SK-N-SH (cell line): ENCODE results near the gene CD302. TPM values are rescaled to one million over a fixed set of nuclear protein-coding genes. Genes with fewer than 3 reads are reported as not detected.

Source experiments
- CTCF ChIA-PET: fragments of 300-600, 350-600 bp; formaldehyde crosslinking; extraction: SDS; loops from one replicate; lab custom pipeline; 2021; lab: Yijun Ruan, JAX
- POLR2A ChIA-PET: fragments of 350-600 bp; sonication (Branson Sonifier 250); formaldehyde crosslinking; extraction: SDS; loops from one replicate; lab custom pipeline; 2020; ENCODE audit warnings: antibody characterized with exemption, inconsistent platforms; lab: Yijun Ruan, JAX
- DNase-seq: peaks from one replicate; pipeline ENCODE4 v3.0.0; 2012
- H2AFZ ChIP-seq: fragments of 200-600 bp; sonication (generic); 2 replicates; pipeline ENCODE4 v1.8.1; 2016; ENCODE audit warnings: antibody characterized with exemption, mild to moderate bottlenecking, low read depth
- H3F3A ChIP-seq: fragments of 200-600 bp; sonication (generic); replicated peaks from 2 replicates; pipeline ENCODE3; 2016; ENCODE audit warnings: antibody characterized with exemption, mild to moderate bottlenecking; ENCODE audit not compliant: insufficient read depth
- H3K27ac ChIP-seq, 2 experiments: fragments of 200-500 bp in 1 of 2; fragments of 200-600 bp in 1 of 2; sonication (Bioruptor generic) in 1 of 2; sonication (generic), shearing (Covaris generic) in 1 of 2; 2 replicates each; pipeline versions ENCODE4 v1.5.1 to v1.6.1; 2014 to 2016; ENCODE audit warnings: low read depth in 2 of 2, inconsistent platforms in 1 of 2, low read length in 1 of 2, mild to moderate bottlenecking in 1 of 2, mixed read lengths in 1 of 2
- H3K27me3 ChIP-seq: fragments of 200-600 bp; sonication (generic), shearing (Covaris generic); 2 replicates; pipeline ENCODE4 v1.6.1; 2016; ENCODE audit warnings: mixed run types; ENCODE audit not compliant: insufficient read depth
- H3K36me3 ChIP-seq, 2 experiments: fragments of 200-500 bp in 1 of 2; fragments of 200-600 bp in 1 of 2; sonication (Bioruptor generic) in 1 of 2; sonication (generic) in 1 of 2; replicated peaks in 1 of 2; 2 replicates each; pipeline versions ENCODE3 to v1.5.1; 2014 to 2016; ENCODE audit warnings: low read length in 1 of 2, mild to moderate bottlenecking in 1 of 2; ENCODE audit not compliant: insufficient read depth in 2 of 2, control insufficient read depth in 1 of 2
- H3K4me1 ChIP-seq, 2 experiments: fragments of 200-500 bp in 1 of 2; fragments of 200-600 bp in 1 of 2; sonication (Bioruptor generic) in 1 of 2; sonication (generic), shearing (Covaris generic) in 1 of 2; 2 replicates each; pipeline versions ENCODE4 v1.5.1 to v1.6.1; 2014 to 2016; ENCODE audit warnings: low read depth in 1 of 2, low read length in 1 of 2, mixed run types in 1 of 2; ENCODE audit not compliant: insufficient read depth in 2 of 2, control insufficient read depth in 1 of 2
- H3K4me2 ChIP-seq: fragments of 200-600 bp; sonication (generic), shearing (Covaris generic); 2 replicates; pipeline ENCODE4 v1.6.1; 2017; ENCODE audit warnings: mixed run types
- H3K4me3 ChIP-seq, 2 experiments: fragments of 200-500 bp in 1 of 2; fragments of 200-600 bp in 1 of 2; sonication (Bioruptor generic) in 1 of 2; sonication (generic), shearing (Covaris generic) in 1 of 2; 2 replicates each; pipeline versions ENCODE4 v1.5.1 to v1.8.1; 2014 to 2016; ENCODE audit warnings: low read depth in 2 of 2, inconsistent platforms in 1 of 2, low read length in 1 of 2, mild to moderate bottlenecking in 1 of 2, mixed read lengths in 1 of 2, moderate library complexity in 1 of 2
- H3K79me2 ChIP-seq: fragments of 200-600 bp; sonication (generic); 2 replicates; pipeline ENCODE4 v1.8.1; 2017; ENCODE audit warnings: mild to moderate bottlenecking; ENCODE audit not compliant: insufficient read depth
- H3K9ac ChIP-seq: fragments of 200-600 bp; sonication (generic); 2 replicates; pipeline ENCODE4 v1.6.1; 2017; ENCODE audit warnings: mixed run types
- H3K9me2 ChIP-seq: fragments of 200-600 bp; sonication (generic); 2 replicates; pipeline ENCODE4 v1.6.1; 2017; ENCODE audit warnings: mixed run types
- H3K9me3 ChIP-seq: fragments of 200-600 bp; sonication (generic); 2 replicates; pipeline ENCODE4 v1.6.1; 2017; ENCODE audit warnings: mixed run types, mild to moderate bottlenecking, moderate library complexity
- H4K20me1 ChIP-seq: fragments of 200-600 bp; sonication (generic); 2 replicates; pipeline ENCODE4 v1.6.1; 2017; ENCODE audit warnings: mild to moderate bottlenecking, mixed run types; ENCODE audit not compliant: insufficient read depth
- ELF1 ChIP-seq: IDR thresholded peaks from 2 replicates; pipeline ENCODE4 v1.4.0; 2012
- EP300 ChIP-seq, 2 experiments: IDR thresholded peaks; 2 replicates each; pipeline versions ENCODE4 v1.4.0 to v1.6.1; 2012; ENCODE audit warnings: borderline replicate concordance in 1 of 2, low read depth in 1 of 2, low read length in 1 of 2
- FOSL2 ChIP-seq: IDR thresholded peaks from 2 replicates; pipeline ENCODE4 v1.4.0; 2012; ENCODE audit warnings: low read depth, mild to moderate bottlenecking, moderate library complexity, borderline replicate concordance
- FOXJ3 ChIP-seq: sonication (generic); formaldehyde crosslinking; IDR thresholded peaks from 2 replicates; pipeline ENCODE4 v1.5.1; 2020; ENCODE audit warnings: mild to moderate bottlenecking, missing genetic modification reagents
- FOXM1 ChIP-seq: IDR thresholded peaks from 2 replicates; pipeline ENCODE4 v1.4.0; 2012; ENCODE audit warnings: low read depth, mild to moderate bottlenecking
- GABPA ChIP-seq: IDR thresholded peaks from 2 replicates; pipeline ENCODE4 v1.4.0; 2012; ENCODE audit warnings: low read depth, mild to moderate bottlenecking
- MEF2A ChIP-seq: IDR thresholded peaks from 2 replicates; pipeline ENCODE4 v1.4.0; 2012; ENCODE audit warnings: low read depth, borderline replicate concordance
- SIN3A ChIP-seq: IDR thresholded peaks from 2 replicates; pipeline ENCODE4 v1.6.1; 2012; ENCODE audit warnings: low read depth, mild to moderate bottlenecking, low read length, moderate library complexity, borderline replicate concordance
- TAF1 ChIP-seq: IDR thresholded peaks from 2 replicates; pipeline ENCODE4 v1.6.1; 2012; ENCODE audit warnings: low read depth, mild to moderate bottlenecking, low read length, moderate library complexity, borderline replicate concordance
- WGBS: methylation state at CpG from one replicate; pipeline ENCODE4 v1.1.6; 2017; ENCODE audit warnings: low lambda C conversion rate; 5-methylcytosine and 5-hydroxymethylcytosine counted together
- polyA plus RNA-seq, 3 experiments: library from polyadenylated mRNA; depleted of rRNA; stranded (reverse); fragments of >200 nt; gene quantifications; 2 replicates each; pipeline ENCODE4 v1.2.3, GENCODE V29; 2012
- TF ChIP-seq, protein P1 (sequence below): IDR thresholded peaks from 2 replicates; pipeline ENCODE4 v1.4.0; 2012; ENCODE audit warnings: low read depth, borderline replicate concordance
- TF ChIP-seq, protein P2 (sequence below): IDR thresholded peaks from 2 replicates; pipeline ENCODE4 v1.4.0; 2012; ENCODE audit warnings: low read depth, borderline replicate concordance
- TF ChIP-seq, protein P3 (sequence below): fragments of 150-350 bp; IDR thresholded peaks from 2 replicates; pipeline ENCODE4 v1.6.1; 2017; ENCODE audit warnings: antibody characterized with exemption, low read length, low read depth, borderline replicate concordance
- TF ChIP-seq, protein P4 (sequence below): fragments of 150-350 bp; IDR thresholded peaks from 2 replicates; pipeline ENCODE4 v1.6.1; 2016; ENCODE audit warnings: mild to moderate bottlenecking, low read depth, low read length

The CD302 gene
- polyA plus RNA-seq, 1 of the 3 experiments (the other 2 are of a cell fraction) = 4.4 TPM

DNA sequence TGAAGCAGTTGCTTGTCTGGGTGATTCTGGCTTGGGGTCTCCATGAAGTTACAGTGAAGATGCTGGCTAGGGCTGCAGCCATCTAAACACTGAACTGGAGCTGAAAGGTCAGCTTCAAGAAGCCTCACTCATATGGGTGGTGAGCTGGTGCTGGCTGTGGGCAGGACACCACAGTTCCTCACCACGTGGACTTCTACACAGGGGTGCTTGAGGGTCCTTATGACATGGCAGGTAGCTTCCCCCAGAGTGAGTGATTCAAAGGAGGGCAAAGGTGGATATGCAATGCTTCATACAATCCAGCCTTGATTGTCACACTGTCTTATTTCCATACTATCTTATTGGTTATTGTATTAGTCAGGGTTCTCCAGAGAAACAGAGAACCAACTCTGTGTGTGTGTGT, 6.0 kb downstream of the CD302 start:
- no peak overlapping the region for H2AFZ ChIP-seq
- H3K36me3 ChIP-seq = no peaks in the 10 kb centered on the region
- H3K9me2 ChIP-seq = no peaks in the 10 kb centered on the region
- no peak overlapping the region for H3K9ac ChIP-seq
- WGBS = 80% methylated on average over 1 of the region's 1 CpG
- H3F3A ChIP-seq = peaks cover 4% of the 10 kb centered on the region
- no peak for DNase-seq
- TF ChIP-seq FOSL2 = no peak
- TF ChIP-seq, protein P1, sequence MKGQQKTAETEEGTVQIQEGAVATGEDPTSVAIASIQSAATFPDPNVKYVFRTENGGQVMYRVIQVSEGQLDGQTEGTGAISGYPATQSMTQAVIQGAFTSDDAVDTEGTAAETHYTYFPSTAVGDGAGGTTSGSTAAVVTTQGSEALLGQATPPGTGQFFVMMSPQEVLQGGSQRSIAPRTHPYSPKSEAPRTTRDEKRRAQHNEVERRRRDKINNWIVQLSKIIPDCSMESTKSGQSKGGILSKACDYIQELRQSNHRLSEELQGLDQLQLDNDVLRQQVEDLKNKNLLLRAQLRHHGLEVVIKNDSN = no peak
- TF ChIP-seq, protein P2, sequence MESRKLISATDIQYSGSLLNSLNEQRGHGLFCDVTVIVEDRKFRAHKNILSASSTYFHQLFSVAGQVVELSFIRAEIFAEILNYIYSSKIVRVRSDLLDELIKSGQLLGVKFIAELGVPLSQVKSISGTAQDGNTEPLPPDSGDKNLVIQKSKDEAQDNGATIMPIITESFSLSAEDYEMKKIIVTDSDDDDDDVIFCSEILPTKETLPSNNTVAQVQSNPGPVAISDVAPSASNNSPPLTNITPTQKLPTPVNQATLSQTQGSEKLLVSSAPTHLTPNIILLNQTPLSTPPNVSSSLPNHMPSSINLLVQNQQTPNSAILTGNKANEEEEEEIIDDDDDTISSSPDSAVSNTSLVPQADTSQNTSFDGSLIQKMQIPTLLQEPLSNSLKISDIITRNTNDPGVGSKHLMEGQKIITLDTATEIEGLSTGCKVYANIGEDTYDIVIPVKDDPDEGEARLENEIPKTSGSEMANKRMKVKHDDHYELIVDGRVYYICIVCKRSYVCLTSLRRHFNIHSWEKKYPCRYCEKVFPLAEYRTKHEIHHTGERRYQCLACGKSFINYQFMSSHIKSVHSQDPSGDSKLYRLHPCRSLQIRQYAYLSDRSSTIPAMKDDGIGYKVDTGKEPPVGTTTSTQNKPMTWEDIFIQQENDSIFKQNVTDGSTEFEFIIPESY = no peak
- TF ChIP-seq GABPA = no peak
- TF ChIP-seq TAF1 = no peak
- CTCF ChIA-PET = no interaction called here
- H3K4me2 ChIP-seq = no peak overlapping the region
- no peaks in the 10 kb centered on the region for H4K20me1 ChIP-seq
- no peaks in the 10 kb centered on the region for H3K9me3 ChIP-seq
- H3K27ac ChIP-seq = no peak overlapping the region
- H3K27me3 ChIP-seq = no peaks in the 10 kb centered on the region
- H3K4me3 ChIP-seq = no peak overlapping the region
- POLR2A ChIA-PET = no interaction called here
- no peaks in the 10 kb centered on the region for H3K79me2 ChIP-seq
- H3K4me1 ChIP-seq = no peaks in the 10 kb centered on the region; a peak in 1 of 4 replicates

DNA sequence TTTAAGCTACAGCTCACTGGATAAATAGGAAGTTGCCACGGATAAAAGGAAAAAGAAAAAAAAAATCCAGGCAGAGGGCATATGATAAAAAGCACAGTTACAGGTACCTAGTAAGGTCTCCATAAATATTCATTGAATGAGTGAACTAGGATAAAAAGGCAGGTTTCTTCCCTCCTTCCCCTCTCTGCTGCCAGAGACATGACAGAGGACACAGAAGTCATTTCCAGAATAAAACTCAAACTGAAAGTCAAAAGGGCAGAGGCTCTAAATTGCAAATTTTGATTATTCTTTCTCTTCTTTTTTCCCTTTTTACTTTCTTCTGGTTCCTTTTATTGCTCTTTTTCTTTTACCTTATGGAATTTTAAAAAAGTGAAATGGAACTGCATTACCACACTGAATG, 7.7 kb downstream of the CD302 start:
- 97% methylated on average over 1 of the region's 1 CpG for WGBS
- no peak overlapping the region for H3K27ac ChIP-seq
- no peak overlapping the region for H3K4me3 ChIP-seq
- H3K36me3 ChIP-seq = no peaks in the 10 kb centered on the region
- no peak for DNase-seq
- no peaks in the 10 kb centered on the region for H3K9me2 ChIP-seq
- TF ChIP-seq MEF2A = no peak
- TF ChIP-seq, protein P3, sequence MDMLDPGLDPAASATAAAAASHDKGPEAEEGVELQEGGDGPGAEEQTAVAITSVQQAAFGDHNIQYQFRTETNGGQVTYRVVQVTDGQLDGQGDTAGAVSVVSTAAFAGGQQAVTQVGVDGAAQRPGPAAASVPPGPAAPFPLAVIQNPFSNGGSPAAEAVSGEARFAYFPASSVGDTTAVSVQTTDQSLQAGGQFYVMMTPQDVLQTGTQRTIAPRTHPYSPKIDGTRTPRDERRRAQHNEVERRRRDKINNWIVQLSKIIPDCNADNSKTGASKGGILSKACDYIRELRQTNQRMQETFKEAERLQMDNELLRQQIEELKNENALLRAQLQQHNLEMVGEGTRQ = no peak
- no peak for TF ChIP-seq FOXM1
- TF ChIP-seq ELF1 = no peak
- TF ChIP-seq FOXJ3 (CRISPR knock-in tag) = no peak
- no peak for TF ChIP-seq SIN3A
- TF ChIP-seq, protein P4, sequence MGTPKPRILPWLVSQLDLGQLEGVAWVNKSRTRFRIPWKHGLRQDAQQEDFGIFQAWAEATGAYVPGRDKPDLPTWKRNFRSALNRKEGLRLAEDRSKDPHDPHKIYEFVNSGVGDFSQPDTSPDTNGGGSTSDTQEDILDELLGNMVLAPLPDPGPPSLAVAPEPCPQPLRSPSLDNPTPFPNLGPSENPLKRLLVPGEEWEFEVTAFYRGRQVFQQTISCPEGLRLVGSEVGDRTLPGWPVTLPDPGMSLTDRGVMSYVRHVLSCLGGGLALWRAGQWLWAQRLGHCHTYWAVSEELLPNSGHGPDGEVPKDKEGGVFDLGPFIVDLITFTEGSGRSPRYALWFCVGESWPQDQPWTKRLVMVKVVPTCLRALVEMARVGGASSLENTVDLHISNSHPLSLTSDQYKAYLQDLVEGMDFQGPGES = no peak
- no peak for TF ChIP-seq EP300 (IDR thresholded peaks at IDR 0.05; ENCODE audit: borderline replicate concordance in 1 of 2, low read depth in 1 of 2, low read length in 1 of 2)
- TF ChIP-seq, all 33 proteins: peak for 0
- ChIA-PET CTCF (no interaction called here), POLR2A (no interaction called here)
- H3K4me1 ChIP-seq = no peaks in the 10 kb centered on the region
- no peaks in the 10 kb centered on the region for H4K20me1 ChIP-seq
- H3K9ac ChIP-seq = no peak overlapping the region
- no peaks in the 10 kb centered on the region for H3F3A ChIP-seq
- H3K79me2 ChIP-seq = no peaks in the 10 kb centered on the region
- H2AFZ ChIP-seq = no peak overlapping the region
- no peaks in the 10 kb centered on the region for H3K27me3 ChIP-seq
- no peak overlapping the region for H3K4me2 ChIP-seq
- H3K9me3 ChIP-seq = no peaks in the 10 kb centered on the region
